PC-3 (cell line): ENCODE data around the gene CTXND2.

ENCODE experiments used
- EZH2phosphoT487 ChIP-seq: fragments of 300-600 bp; sonication (generic); IDR thresholded peaks from 2 replicates; pipeline ENCODE4 v1.6.1; 2018; ENCODE audit warnings: mild to moderate bottlenecking, antibody characterized with exemption, low read length, borderline replicate concordance
- TF ChIP-seq, protein P1 (sequence below): fragments of 300-600 bp; sonication (generic); conservative IDR thresholded peaks from 2 replicates; pipeline ENCODE4 v1.5.1; 2017; ENCODE audit warnings: antibody characterized with exemption, low read depth, mild to moderate bottlenecking, low read length

DNA sequence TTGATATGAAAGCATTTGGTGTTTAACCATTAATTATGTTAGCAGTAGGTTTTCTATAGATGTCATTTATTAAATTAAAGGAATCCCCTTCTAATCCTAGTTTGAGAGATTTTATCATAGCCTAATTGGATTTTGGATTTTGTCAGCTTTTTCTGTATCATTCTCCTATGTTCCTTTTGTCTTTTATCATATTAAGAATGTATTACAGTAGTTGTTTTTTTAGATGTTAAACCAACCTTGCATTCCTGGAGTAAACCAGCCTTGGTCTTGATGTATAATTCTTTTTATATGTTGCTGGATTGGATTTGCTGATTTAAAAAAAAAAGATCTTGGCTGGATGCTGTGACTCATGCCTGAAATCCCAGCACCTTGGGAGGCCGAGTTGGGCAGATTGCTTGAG lies 44.8 kb downstream of the CTXND2 start:
- TF ChIP-seq, protein P1, sequence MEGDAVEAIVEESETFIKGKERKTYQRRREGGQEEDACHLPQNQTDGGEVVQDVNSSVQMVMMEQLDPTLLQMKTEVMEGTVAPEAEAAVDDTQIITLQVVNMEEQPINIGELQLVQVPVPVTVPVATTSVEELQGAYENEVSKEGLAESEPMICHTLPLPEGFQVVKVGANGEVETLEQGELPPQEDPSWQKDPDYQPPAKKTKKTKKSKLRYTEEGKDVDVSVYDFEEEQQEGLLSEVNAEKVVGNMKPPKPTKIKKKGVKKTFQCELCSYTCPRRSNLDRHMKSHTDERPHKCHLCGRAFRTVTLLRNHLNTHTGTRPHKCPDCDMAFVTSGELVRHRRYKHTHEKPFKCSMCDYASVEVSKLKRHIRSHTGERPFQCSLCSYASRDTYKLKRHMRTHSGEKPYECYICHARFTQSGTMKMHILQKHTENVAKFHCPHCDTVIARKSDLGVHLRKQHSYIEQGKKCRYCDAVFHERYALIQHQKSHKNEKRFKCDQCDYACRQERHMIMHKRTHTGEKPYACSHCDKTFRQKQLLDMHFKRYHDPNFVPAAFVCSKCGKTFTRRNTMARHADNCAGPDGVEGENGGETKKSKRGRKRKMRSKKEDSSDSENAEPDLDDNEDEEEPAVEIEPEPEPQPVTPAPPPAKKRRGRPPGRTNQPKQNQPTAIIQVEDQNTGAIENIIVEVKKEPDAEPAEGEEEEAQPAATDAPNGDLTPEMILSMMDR = no peak
- TF ChIP-seq EZH2phosphoT487 = no peak
